Measurements from ENCODE around the gene RAI14. TPM values are rescaled to one million over a fixed set of nuclear protein-coding genes. Genes with fewer than 3 reads are reported as not detected.
"Not testable (repeated sequence)": the region's sequence is repeated elsewhere in the genome, so short reads cannot be mapped to it uniquely, and the experiment has no call there.

The RAI14 gene
- total and polyA plus RNA-seq, 4 donors, result 16.7 to 91.5 (median 49.3) TPM

GRCh38 chr5:34751807-34752736, 95.9 kb downstream of the RAI14 start:
- no peak overlapping the region for H3K27ac ChIP-seq (ENCODE audit: low read depth in 1 of 2, low read length in 1 of 2)
- 88 to 90% methylated on average over 15 of the region's 15 CpGs for WGBS, 2 donors
- H3K36me3 ChIP-seq (ENCODE audit: control insufficient read depth in 4 of 4, insufficient read depth in 4 of 4, low read length in 4 of 4), result peaks cover 0 to 4% (median under 1%) of the 10 kb centered on the region in 4 donors
- H3K4me1 ChIP-seq (ENCODE audit: control insufficient read depth in 5 of 5, insufficient read depth in 5 of 5, low read length in 5 of 5), result peaks cover 0 to 27% (median 17%) of the 10 kb centered on the region in 5 donors
- no peaks in the 10 kb centered on the region for H3K9me3 ChIP-seq (ENCODE audit: control insufficient read depth in 4 of 4, insufficient read depth in 3 of 4, low read length in 3 of 4)
- no peak for TF ChIP-seq CTCF (IDR thresholded peaks at IDR 0.05; ENCODE audit: control extremely low read depth, extremely low read depth)
- H3K9ac ChIP-seq (ENCODE audit: insufficient read depth in 1 of 2, low read length in 2 of 2), result no peak overlapping the region
- ATAC-seq (ENCODE audit: insufficient read depth, low FRiP score) (no peak), DNase-seq (no peak)
- no peak overlapping the region for H3K4me3 ChIP-seq
- peaks cover 0 to 2% (median 0%) of the 10 kb centered on the region in 3 donors for H3K27me3 ChIP-seq (ENCODE audit: control insufficient read depth in 3 of 3, insufficient read depth in 3 of 3, low read length in 2 of 3)

GRCh38 chr5:34753236-34753635, 97.1 kb downstream of the RAI14 start:
- WGBS, 2 donors, result 95 to 100% methylated on average over 2 of the region's 2 CpGs
- not testable (repeated sequence) for H3K27me3 ChIP-seq (ENCODE audit: control insufficient read depth in 3 of 3, insufficient read depth in 3 of 3, low read length in 2 of 3); H3K4me3 ChIP-seq; H3K36me3 ChIP-seq (ENCODE audit: control insufficient read depth in 4 of 4, insufficient read depth in 4 of 4, low read length in 4 of 4); DNase-seq; H3K27ac ChIP-seq (ENCODE audit: low read depth in 1 of 2, low read length in 1 of 2); H3K9ac ChIP-seq (ENCODE audit: insufficient read depth in 1 of 2, low read length in 2 of 2); H3K9me3 ChIP-seq (ENCODE audit: control insufficient read depth in 4 of 4, insufficient read depth in 3 of 4, low read length in 3 of 4); ATAC-seq (ENCODE audit: insufficient read depth, low FRiP score)
- peaks cover 0 to 29% (median 17%) of the 10 kb centered on the region in 5 donors for H3K4me1 ChIP-seq (ENCODE audit: control insufficient read depth in 5 of 5, insufficient read depth in 5 of 5, low read length in 5 of 5)

GRCh38 chr5:34755926-34756325, 99.8 kb downstream of the RAI14 start:
- whole genome bisulfite sequencing, 2 donors, result 88 to 91% methylated on average over 4 of the region's 4 CpGs
- ATAC-seq (ENCODE audit: insufficient read depth, low FRiP score), result no peak

More at GRCh38 chr5:34755926-34756325, 99.8 kb downstream of the RAI14 start:
- peaks cover 0 to 4% (median 2%) of the 10 kb centered on the region in 4 donors for H3K36me3 ChIP-seq (ENCODE audit: control insufficient read depth in 4 of 4, insufficient read depth in 4 of 4, low read length in 4 of 4)
- no peak for DNase-seq
- H3K27me3 ChIP-seq (ENCODE audit: control insufficient read depth in 3 of 3, insufficient read depth in 3 of 3, low read length in 2 of 3), result peaks cover 0 to 2% (median 0%) of the 10 kb centered on the region in 3 donors
- H3K9me3 ChIP-seq (ENCODE audit: control insufficient read depth in 4 of 4, insufficient read depth in 3 of 4, low read length in 3 of 4), result no peaks in the 10 kb centered on the region
- no peak overlapping the region for H3K27ac ChIP-seq (ENCODE audit: low read depth in 1 of 2, low read length in 1 of 2)
- no peak for TF ChIP-seq CTCF (IDR thresholded peaks at IDR 0.05; ENCODE audit: control extremely low read depth, extremely low read depth)
- H3K4me3 ChIP-seq, result no peak overlapping the region
- H3K4me1 ChIP-seq (ENCODE audit: control insufficient read depth in 5 of 5, insufficient read depth in 5 of 5, low read length in 5 of 5), result peaks cover 0 to 9% (median 5%) of the 10 kb centered on the region in 5 donors
- no peak overlapping the region for H3K9ac ChIP-seq (ENCODE audit: insufficient read depth in 1 of 2, low read length in 2 of 2)

All from lung (tissue), 12 donors.